Mononuclear cell (primary cell): ENCODE data around the gene CNOT3. TPM values are rescaled to one million over a fixed set of nuclear protein-coding genes. Genes with fewer than 3 reads are reported as not detected.

ENCODE experiments used
- H3K27me3 ChIP-seq: 2 replicates; pipeline ENCODE4 v1.6.0; 2011; ENCODE audit warnings: low read length, control low read depth; ENCODE audit not compliant: insufficient read depth
- H3K4me1 ChIP-seq: 2 replicates; pipeline ENCODE4 v1.5.1; 2011; ENCODE audit warnings: mild to moderate bottlenecking, low read length, control low read depth; ENCODE audit not compliant: insufficient read depth
- H3K4me3 ChIP-seq: 2 replicates; pipeline ENCODE4 v1.5.1; 2011; ENCODE audit warnings: mild to moderate bottlenecking, low read length, moderate library complexity
- H3K9me3 ChIP-seq: 2 replicates; pipeline ENCODE4 v1.5.1; 2011; ENCODE audit warnings: low read depth, mild to moderate bottlenecking, control low read depth, low read length
- total RNA-seq: library from RNA; depleted of rRNA; stranded (reverse); fragments of >200 nt; gene quantifications from one replicate; pipeline ENCODE4 v1.2.3, GENCODE V29; 2012

Gene CNOT3
- total RNA-seq, 1 donor = 8.1 TPM

DNA sequence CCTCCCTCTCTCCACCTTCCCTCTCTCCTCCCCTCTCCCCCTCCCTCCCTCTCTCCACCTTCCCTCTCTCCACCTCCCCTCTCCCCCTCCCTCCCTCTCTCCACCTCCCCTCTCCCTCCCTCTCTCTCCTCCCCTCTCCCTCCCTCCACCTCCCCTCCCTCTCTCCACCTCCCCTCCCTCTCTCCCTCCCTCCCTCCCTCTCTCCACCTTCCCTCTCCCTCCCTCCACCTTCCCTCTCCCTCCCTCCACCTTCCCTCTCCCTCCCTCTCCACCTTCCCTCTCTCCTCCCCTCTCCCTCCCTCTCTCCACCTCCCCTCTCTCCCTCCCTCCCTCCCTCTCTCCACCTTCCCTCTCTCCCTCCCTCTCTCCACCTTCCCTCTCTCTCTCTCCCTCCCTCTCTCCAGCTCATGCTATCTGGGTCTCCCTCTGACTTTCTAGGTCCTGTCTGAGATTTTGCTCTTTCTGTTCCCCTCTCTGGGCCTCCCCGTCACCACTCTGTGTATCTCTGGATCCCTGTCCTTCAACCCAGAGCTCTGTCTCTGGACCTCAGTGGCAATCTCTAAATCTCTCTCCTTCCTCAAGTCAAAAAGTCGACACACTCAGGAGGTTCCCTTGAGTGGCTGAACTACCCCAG lies 3.5 kb upstream of the CNOT3 start:
- Histone ChIP-seq H3K4me3 (no peak overlapping the region), H3K27me3 (no peaks in the 10 kb centered on the region)

GRCh38 chr19:54136086-54136863 lies 1.3 kb upstream of the CNOT3 start:
- H3K4me3 ChIP-seq = peak overlapping the region; percentile 35
- no peaks in the 10 kb centered on the region for H3K27me3 ChIP-seq
- H3K9me3 ChIP-seq = no peaks in the 10 kb centered on the region
- H3K4me1 ChIP-seq = peaks cover 27% of the 10 kb centered on the region

More for the DNA sequence above, 3.5 kb upstream of the CNOT3 start:
- Histone ChIP-seq H3K9me3 (no peaks in the 10 kb centered on the region), H3K4me1 (peaks cover 22% of the 10 kb centered on the region)

- H3K4me3 ChIP-seq = peak overlapping the region; percentile 79
- peaks cover 27% of the 10 kb centered on the region for H3K4me1 ChIP-seq
- no peaks in the 10 kb centered on the region for H3K9me3 ChIP-seq
- no peaks in the 10 kb centered on the region for H3K27me3 ChIP-seq
These were observed 481 bp upstream of the CNOT3 start for GRCh38 chr19:54136864-54137698.

- Histone ChIP-seq H3K4me3 (peak overlapping the region; percentile 79), H3K27me3 (no peaks in the 10 kb centered on the region), H3K4me1 (peaks cover 27% of the 10 kb centered on the region), H3K9me3 (no peaks in the 10 kb centered on the region)
These were observed 1.1 kb downstream of the CNOT3 start for GRCh38 chr19:54138489-54139256.

GRCh38 chr19:54141356-54141755 lies 3.8 kb downstream of the CNOT3 start:
- Histone ChIP-seq H3K4me3 (no peak overlapping the region), H3K4me1 (peaks cover 20% of the 10 kb centered on the region), H3K27me3 (no peaks in the 10 kb centered on the region), H3K9me3 (no peaks in the 10 kb centered on the region)

DNA sequence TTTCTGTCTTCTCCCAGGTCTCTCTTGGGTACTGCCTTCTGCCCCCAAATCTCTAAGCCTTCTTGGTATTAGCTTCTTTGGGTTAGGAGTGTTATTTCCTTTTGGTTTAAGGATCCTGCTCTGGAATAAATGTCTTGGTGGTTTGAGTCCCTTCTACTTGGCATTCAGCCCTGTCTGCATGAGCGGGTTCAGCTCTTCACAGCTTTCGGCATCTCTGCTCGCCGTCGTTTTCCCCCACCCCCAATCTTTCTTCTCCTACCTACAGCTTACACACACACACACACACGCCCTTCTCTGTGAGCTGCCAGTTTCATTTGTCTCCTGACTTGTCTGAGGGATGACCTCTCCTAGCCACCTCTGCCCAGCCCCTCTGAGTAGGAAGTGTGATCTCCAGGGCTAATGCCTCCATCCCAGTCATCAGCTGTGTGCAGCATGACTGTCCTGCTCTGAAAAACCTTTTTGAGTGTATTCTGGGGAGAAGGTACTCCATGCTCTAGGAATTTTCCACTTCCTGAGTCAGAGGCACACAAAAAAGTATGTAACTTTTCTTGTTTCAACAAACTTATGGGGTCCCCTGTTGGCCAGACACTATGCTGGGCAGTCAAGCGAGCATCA lies 4.7 kb downstream of the CNOT3 start:
- Histone ChIP-seq H3K4me1 (peaks cover 15% of the 10 kb centered on the region), H3K4me3 (no peak overlapping the region), H3K9me3 (no peaks in the 10 kb centered on the region), H3K27me3 (no peaks in the 10 kb centered on the region)

DNA sequence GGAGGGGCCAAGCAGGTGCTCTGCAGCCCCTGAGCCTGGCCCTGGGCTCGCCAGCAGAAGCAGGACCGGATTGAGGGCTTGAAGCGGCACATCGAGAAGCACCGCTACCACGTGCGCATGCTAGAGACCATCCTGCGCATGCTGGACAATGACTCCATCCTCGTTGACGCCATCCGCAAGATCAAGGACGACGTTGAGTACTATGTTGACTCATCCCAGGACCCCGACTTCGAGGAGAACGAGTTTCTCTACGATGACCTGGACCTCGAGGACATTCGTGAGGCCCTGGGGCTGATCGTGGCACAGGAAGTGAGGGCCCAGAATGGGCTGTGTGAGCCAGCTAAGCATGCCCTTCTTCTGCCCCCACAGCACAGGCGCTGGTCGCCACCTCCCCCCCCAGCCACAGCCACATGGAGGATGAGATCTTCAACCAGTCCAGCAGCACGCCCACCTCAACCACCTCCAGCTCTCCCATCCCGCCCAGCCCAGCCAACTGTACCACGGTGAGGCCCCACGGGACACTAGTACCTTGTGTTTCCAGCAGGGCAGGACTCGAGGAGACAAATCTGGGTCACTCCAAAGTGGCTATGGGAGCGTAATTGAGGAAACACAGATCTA lies 8.1 kb downstream of the CNOT3 start:
- Histone ChIP-seq H3K4me3 (no peak overlapping the region), H3K27me3 (no peaks in the 10 kb centered on the region), H3K4me1 (no peaks in the 10 kb centered on the region), H3K9me3 (no peaks in the 10 kb centered on the region)

GRCh38 chr19:54147676-54148075 lies 10.1 kb downstream of the CNOT3 start:
- no peaks in the 10 kb centered on the region for H3K27me3 ChIP-seq
- H3K9me3 ChIP-seq = no peaks in the 10 kb centered on the region
- no peak overlapping the region for H3K4me3 ChIP-seq
- H3K4me1 ChIP-seq = no peaks in the 10 kb centered on the region

GRCh38 chr19:54148158-54148557 lies 10.6 kb downstream of the CNOT3 start:
- Histone ChIP-seq H3K9me3 (no peaks in the 10 kb centered on the region), H3K27me3 (no peaks in the 10 kb centered on the region), H3K4me3 (no peak overlapping the region), H3K4me1 (no peaks in the 10 kb centered on the region)

- H3K4me3 ChIP-seq = no peak overlapping the region
- no peaks in the 10 kb centered on the region for H3K9me3 ChIP-seq
- H3K4me1 ChIP-seq = no peaks in the 10 kb centered on the region
- H3K27me3 ChIP-seq = no peaks in the 10 kb centered on the region
These were observed 11.7 kb downstream of the CNOT3 start for GRCh38 chr19:54149021-54149812.

GRCh38 chr19:54151362-54152035 lies 13.9 kb downstream of the CNOT3 start:
- H3K27me3 ChIP-seq = no peaks in the 10 kb centered on the region
- no peaks in the 10 kb centered on the region for H3K4me1 ChIP-seq
- no peaks in the 10 kb centered on the region for H3K9me3 ChIP-seq
- H3K4me3 ChIP-seq = no peak overlapping the region

DNA sequence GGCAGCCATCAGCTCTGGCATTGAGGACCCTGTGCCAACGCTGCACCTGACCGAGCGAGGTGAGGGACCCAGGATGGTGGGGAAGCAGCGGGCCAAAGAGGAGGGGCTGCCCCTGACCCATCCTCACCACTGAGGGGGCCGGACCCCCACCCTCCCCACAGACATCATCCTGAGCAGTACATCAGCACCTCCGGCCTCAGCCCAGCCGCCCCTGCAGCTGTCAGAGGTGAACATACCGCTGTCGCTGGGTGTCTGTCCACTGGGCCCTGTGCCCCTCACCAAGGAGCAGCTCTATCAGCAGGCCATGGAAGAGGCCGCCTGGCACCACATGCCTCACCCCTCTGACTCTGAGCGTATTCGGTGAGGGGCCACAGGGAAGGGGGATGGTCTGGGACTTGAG lies 14.7 kb downstream of the CNOT3 start:
- H3K4me1 ChIP-seq = no peaks in the 10 kb centered on the region
- H3K27me3 ChIP-seq = no peaks in the 10 kb centered on the region
- H3K4me3 ChIP-seq = no peak overlapping the region
- no peaks in the 10 kb centered on the region for H3K9me3 ChIP-seq
